GM10248 (cell line): Measurements from ENCODE around the gene BUD23.

Experiments
- CTCF ChIA-PET: fragments of 300-600 bp; sonication (Branson Sonifier 250); formaldehyde crosslinking; extraction: SDS; loops from one replicate; lab custom pipeline; 2021; ENCODE audit warnings: antibody characterized with exemption; lab: Yijun Ruan, JAX
- POLR2A ChIA-PET: fragments of 350-650 bp; sonication (Branson Sonifier 250); formaldehyde crosslinking; extraction: SDS; loops from one replicate; lab custom pipeline; 2020; ENCODE audit warnings: antibody characterized with exemption; lab: Yijun Ruan, JAX
- DNase-seq: peaks from one replicate; pipeline ENCODE4 v3.0.0; 2012; ENCODE audit errors: extremely low spot score
- TF ChIP-seq, protein P1 (sequence below): IDR thresholded peaks from 2 replicates; pipeline ENCODE4 v1.5.1; 2012; ENCODE audit warnings: mild to moderate bottlenecking, low read depth; ENCODE audit errors: extremely low read depth, missing control alignments, control extremely low read depth

BUD23 gene

GRCh38 chr7:73737491-73738219, 54.3 kb downstream of the BUD23 start:
- POLR2A ChIA-PET, result interaction anchor here (1.0 kb wide), 1 partner anchor 12 kb away, joined by 5 read pairs; no protein-coding TSS in a partner anchor
- CTCF ChIA-PET, result interaction anchor here (0.7 to 11.8 kb wide), 5 partner anchors 13 to 130 kb away, joined by 3 to 170 read pairs (median 4); no protein-coding TSS in a partner anchor
- TF ChIP-seq, protein P1, sequence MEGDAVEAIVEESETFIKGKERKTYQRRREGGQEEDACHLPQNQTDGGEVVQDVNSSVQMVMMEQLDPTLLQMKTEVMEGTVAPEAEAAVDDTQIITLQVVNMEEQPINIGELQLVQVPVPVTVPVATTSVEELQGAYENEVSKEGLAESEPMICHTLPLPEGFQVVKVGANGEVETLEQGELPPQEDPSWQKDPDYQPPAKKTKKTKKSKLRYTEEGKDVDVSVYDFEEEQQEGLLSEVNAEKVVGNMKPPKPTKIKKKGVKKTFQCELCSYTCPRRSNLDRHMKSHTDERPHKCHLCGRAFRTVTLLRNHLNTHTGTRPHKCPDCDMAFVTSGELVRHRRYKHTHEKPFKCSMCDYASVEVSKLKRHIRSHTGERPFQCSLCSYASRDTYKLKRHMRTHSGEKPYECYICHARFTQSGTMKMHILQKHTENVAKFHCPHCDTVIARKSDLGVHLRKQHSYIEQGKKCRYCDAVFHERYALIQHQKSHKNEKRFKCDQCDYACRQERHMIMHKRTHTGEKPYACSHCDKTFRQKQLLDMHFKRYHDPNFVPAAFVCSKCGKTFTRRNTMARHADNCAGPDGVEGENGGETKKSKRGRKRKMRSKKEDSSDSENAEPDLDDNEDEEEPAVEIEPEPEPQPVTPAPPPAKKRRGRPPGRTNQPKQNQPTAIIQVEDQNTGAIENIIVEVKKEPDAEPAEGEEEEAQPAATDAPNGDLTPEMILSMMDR, result no peak

GRCh38 chr7:73738220-73738611, 54.8 kb downstream of the BUD23 start:
- DNase-seq, result peak; percentile 83
- TF ChIP-seq, protein P1, result no peak
- CTCF ChIA-PET, result interaction anchor here (0.7 to 11.8 kb wide), 6 partner anchors 9 to 131 kb away, joined by 3 to 170 read pairs (median 4); no protein-coding TSS in a partner anchor
- POLR2A ChIA-PET, result interaction anchor here (1.0 kb wide), 1 partner anchor 13 kb away, joined by 5 read pairs; no protein-coding TSS in a partner anchor

More at GRCh38 chr7:73737491-73738219, 54.3 kb downstream of the BUD23 start:
- peak; percentile 7 for DNase-seq

- CTCF ChIA-PET, result interaction anchor here (0.7 to 11.8 kb wide), 8 partner anchors 10 to 223 kb away, joined by 3 to 170 read pairs (median 4); no protein-coding TSS in a partner anchor
- TF ChIP-seq, protein P1, result no peak
- peak; percentile 100 for DNase-seq
- POLR2A ChIA-PET, result interaction anchor here (1.0 kb wide), 1 partner anchor 13 kb away, joined by 5 read pairs; no protein-coding TSS in a partner anchor
These were observed 55.4 kb downstream of the BUD23 start, which contains the start of gene ABHD11 for GRCh38 chr7:73738612-73739386. TSS of gene ABHD11 (minus strand) at chr7:73738802. CDS start at chr7:73738770, 32 bp downstream.

DNA sequence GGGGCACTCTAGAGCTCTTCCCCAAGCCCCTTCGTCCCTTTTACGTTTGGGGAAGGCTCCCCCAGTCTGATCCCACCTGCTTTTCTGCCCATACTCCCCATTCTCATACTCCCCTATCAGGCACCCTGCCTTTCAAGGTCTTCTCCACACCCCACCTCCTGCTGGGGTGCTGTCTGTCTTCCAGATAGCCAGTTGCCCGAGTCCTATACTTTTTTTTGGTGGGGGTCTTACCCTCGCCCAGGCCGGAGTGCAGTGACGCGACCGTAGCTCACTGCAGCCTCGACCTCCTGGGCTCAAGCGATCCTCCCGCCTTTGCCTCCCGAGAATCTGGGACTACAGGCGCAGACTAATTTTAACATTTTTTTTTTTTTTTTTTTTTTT, 56.0 kb downstream of the BUD23 start:
- ChIA-PET CTCF (interaction anchor here (1.2 to 11.8 kb wide), 7 partner anchors 10 to 133 kb away, joined by 3 to 170 read pairs (median 5); no protein-coding TSS in a partner anchor), POLR2A (no interaction called here)
- DNase-seq, result no peak
- TF ChIP-seq, protein P1, result no peak

DNA sequence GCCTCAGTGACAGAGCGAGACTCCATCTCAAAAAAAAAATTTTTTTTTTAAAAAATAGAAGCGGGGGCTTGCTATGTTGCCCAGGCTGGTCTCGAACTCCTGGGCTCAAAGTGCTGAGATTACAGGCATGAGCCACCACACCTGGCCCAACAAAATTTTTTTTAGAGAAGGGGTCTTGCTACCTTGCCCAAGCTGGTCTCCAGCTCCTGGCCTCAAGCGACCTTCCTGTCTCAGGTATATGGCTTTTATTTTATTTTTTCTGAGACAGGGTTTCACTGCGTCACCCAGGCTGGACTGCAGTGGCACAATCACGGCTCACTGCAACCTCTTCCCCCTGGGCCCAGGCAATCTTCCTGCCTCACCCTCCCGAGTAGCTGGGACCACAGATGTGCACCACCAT, 56.8 kb downstream of the BUD23 start:
- ChIA-PET CTCF (interaction anchor here (2.2 kb wide), 1 partner anchor 134 kb away, joined by 7 read pairs; no protein-coding TSS in a partner anchor), POLR2A (no interaction called here)
- DNase-seq, result no peak
- TF ChIP-seq, protein P1, result no peak

GRCh38 chr7:73740771-73741170, 57.4 kb downstream of the BUD23 start:
- CTCF ChIA-PET, result interaction anchor here (2.2 kb wide), 1 partner anchor 134 kb away, joined by 7 read pairs; no protein-coding TSS in a partner anchor
- TF ChIP-seq, protein P1, result no peak
- POLR2A ChIA-PET, result interaction anchor here (0.6 kb wide), 1 partner anchor 119 kb away, joined by 3 read pairs; no protein-coding TSS in a partner anchor
- DNase-seq, result no peak
